Fibroblast of skin of scalp (primary cell): ENCODE measurements around the gene ZNF583. TPM values are rescaled to one million over a fixed set of nuclear protein-coding genes. Genes with fewer than 3 reads are reported as not detected.

Experiments used
- DNase-seq: peaks from one replicate; pipeline ENCODE4 v3.0.0-alpha.2; 2013
- polyA plus RNA-seq, 2 experiments: library from polyadenylated mRNA; unstranded; fragments of 120-200 nt; gene quantifications; one replicate each; pipeline ENCODE4 v1.2.1, GENCODE V29; 2013; ENCODE audit not compliant: insufficient read length in 2 of 2

ZNF583 gene
- 4.3 TPM for polyA plus RNA-seq (2013, experiment 1 of 2; ENCODE audit: insufficient read length)
- polyA plus RNA-seq (2013, experiment 2 of 2; ENCODE audit: insufficient read length), result 4.5 TPM

- DNase-seq, result peak; percentile 96
Measured at GRCh38 chr19:56403764-56404704, at the start of gene ZNF583. Gene ZNF583, plus strand, starts transcription at chr19:56404332. Its CDS starts 2,783 bp downstream, at chr19:56407115.

DNA sequence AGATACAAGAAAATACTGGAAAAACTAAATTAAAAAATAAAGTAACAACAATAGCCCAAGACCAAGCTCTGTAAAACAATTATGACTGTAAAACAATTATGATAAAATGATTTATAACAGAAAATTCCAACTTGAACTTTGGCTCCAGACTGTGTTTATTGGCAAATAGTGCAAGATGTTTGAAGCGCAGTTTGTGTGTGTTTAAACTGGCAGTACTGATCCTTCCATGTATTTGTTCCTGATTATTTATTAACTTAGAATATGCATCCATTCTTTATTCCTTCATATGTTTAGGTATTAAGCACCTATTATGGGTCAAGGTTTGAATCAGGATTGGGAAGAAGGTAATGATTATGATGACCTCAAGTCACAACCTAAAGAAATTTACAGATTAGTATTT lies 48.6 kb upstream of the ZNF583 start:
- no peak for DNase-seq

DNA sequence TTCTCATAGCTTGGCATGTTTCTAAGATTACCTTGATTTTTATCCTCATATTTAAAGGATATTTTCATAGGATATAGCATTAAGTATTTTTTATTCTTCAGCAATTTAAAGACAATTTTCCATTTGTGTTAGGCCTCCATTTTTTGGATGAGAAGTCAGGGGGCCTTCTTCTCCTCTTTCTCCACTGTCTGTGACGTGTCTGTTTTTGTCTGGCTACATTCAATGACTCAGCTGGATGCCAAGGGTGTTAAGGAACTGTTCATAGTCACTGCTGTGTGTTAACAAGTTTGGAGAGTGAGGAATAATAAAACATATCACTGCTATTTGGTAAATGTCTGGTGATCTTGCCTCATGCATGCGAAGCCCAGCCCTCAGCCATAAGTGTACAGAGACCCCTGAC lies 47.2 kb upstream of the ZNF583 start:
- DNase-seq, result no peak

DNA sequence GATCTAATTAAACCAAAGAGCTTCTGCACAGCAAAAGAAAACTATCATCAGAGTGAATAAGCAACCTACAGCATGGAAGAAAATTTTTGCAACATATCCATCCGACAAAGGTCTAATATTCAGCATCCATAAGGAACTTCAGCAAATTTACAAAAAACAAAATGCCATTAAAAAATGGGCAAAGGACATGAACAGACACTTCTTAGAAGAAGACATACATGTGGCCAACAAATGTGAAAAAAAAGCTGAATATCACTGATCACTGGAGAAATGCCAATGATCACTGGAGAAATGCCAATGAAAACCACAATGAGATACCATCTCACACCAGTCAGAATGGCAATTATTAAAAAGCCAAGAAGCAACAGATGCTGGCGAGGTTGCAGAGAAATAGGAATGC lies 43.3 kb upstream of the ZNF583 start:
- peak; percentile 6 for DNase-seq

- DNase-seq, result peak; percentile 94
Measured at GRCh38 chr19:56367829-56368711, 36.1 kb upstream of the ZNF583 start.

DNA sequence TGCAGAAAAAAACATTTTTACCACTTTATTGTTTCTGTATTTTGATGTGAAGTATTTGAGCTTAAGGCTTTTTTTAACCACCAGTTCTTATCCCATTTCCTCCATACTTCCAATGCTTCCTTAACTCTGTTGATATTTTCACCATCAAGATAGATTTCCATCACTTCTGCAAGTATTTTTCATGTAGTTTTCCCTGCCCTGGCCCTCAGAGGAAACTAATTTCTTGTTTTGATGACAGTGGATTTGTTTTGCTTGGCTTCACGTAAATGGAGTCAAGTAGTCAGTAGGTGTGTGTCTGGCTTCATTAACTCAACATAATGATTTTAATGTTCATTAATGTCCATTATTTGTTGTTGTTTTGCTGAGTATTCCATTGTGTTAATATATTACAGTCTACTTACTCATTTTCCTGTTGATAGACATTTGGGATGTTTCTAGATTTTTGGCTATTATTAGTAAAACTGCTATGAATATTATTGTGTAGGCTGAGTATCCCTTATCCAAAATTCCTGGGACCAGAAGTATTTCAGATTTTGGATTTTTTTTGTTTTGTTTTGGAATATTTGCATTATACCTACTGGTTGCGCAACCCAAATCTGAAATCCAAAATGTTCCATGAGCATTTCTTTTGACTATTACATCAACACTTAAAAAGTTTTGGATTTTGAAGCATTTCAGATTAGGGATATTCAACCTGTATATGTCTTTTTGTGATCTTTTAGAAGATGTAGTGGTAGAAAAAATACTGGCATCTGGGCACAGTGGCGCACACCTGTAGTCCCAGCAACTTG lies 34.1 kb upstream of the ZNF583 start:
- DNase-seq, result no peak

DNA sequence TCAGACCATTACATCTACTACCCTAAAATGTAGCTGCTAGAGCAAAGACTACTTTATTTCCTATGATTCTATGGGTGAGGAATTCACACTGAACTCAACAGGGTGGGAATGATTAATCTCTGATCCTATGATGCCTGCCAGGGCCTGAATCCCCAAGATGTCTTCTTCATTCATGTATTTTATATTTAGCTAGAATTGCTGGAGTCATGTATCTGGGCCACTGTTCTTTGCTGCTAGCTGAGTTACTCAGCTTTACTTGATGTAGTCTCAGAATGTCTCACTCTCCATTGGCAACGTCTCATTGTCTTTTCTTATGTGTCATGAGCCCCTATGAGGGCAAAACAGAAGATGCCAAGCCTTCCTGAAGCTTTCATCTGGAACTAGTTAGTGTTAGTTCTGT lies 31.9 kb upstream of the ZNF583 start:
- DNase-seq, result no peak

GRCh38 chr19:56377105-56377924 lies 26.8 kb upstream of the ZNF583 start:
- peak; percentile 27 for DNase-seq

GRCh38 chr19:56383826-56384605 lies 20.1 kb upstream of the ZNF583 start:
- DNase-seq, result peak; percentile 22

DNA sequence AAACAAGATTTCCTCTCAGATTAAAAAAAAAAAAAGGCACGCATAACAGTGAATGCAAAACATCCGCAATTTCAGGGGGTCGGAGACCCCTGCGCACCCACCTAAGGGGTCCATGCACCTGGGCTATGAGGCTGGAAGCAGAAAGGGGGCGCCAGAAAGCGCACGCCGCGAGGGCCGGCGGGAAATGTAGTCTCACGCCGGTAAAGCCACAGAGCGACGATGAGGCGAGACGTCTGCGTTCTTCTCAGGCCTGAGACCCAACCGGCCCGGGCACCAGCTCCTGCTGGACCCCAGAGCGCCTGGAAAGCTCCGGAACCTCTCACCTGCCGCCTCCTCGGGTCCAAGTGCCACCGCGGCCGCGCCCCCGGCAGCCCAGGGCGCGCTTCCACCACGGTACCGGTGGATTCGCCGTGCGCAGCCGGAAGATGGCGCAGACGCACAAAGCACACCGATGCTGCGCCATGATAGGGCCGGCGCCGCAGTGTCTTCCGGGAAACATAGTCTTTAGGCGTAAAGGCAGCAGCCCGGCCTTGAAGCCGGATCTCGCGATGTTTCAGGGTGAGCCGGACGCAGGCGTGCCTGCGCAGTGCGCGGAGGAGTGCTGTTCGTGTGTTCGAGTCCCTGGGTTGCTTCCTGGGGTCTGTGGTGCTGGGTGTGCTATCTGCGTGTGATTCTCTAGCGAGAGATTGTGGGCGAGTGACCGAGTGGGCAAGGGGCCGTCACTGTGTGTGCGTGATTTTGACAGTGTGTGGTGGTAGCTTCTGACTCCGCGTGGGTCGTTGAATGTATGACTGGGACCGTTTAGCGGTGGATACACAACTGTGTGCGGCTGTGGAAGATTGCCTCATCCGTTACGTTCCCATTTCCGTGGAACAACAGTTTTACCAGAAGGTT lies 10.8 kb upstream of the ZNF583 start, which contains the start of gene ZNF582:
TSS of gene ZNF582 (minus strand) at position 416 of the 894 bp plus-strand sequence. CDS start 1,782 bp downstream, outside the sequence.
- peak; percentile 98 for DNase-seq

- DNase-seq, result no peak
Measured at GRCh38 chr19:56398809-56399208, 5.3 kb upstream of the ZNF583 start.

- DNase-seq, result no peak
Measured at GRCh38 chr19:56400485-56400884, 3.6 kb upstream of the ZNF583 start.

GRCh38 chr19:56403261-56403660 lies 871 bp upstream of the ZNF583 start:
- DNase-seq, result no peak

DNA sequence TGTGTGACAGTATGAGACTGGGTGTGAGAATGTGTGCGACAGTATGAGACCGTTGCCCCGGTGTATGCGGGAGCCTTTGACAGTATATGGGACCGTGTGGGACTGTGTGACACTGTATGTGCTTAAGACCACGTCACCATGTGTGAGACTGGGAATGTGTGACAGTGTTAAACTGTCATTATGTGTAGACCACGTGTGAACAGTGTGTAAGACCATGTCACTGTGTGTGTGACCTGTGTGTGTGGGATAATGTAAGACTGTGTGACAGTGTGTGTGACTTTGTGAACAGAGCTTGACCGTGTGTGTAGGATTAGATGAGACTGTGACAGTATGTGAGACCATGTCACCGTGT lies 549 bp downstream of the ZNF583 start:
- DNase-seq, result no peak

GRCh38 chr19:56405062-56405461 lies 930 bp downstream of the ZNF583 start:
- DNase-seq, result no peak

DNA sequence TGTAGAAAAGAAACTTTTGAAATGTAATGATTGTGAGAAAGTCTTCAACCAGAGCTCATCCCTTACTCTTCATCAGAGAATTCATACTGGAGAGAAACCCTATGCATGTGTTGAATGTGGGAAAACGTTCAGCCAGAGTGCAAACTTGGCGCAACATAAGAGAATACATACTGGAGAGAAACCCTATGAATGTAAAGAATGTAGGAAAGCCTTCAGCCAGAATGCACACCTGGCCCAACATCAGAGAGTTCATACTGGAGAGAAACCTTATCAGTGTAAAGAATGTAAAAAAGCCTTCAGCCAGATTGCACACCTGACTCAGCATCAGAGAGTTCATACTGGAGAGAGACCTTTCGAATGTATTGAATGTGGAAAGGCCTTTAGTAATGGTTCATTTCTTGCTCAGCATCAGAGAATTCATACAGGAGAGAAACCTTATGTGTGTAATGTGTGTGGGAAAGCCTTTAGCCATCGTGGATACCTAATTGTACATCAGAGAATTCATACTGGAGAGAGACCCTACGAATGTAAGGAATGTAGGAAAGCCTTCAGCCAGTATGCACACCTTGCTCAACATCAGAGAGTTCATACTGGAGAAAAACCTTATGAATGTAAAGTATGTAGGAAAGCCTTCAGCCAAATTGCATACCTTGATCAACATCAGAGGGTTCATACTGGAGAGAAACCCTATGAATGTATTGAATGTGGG lies 19.3 kb downstream of the ZNF583 start:
- DNase-seq, result no peak

DNA sequence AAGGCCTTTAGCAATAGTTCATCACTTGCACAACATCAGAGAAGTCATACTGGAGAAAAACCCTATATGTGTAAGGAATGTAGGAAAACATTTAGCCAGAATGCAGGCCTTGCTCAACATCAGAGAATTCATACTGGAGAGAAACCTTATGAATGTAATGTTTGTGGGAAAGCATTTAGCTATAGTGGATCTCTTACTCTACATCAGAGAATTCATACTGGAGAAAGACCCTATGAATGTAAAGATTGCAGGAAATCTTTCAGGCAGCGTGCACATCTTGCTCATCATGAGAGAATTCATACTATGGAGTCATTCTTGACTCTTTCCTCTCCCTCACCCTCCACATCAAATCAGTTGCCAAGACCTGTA lies 19.8 kb downstream of the ZNF583 start:
- DNase-seq, result no peak

DNA sequence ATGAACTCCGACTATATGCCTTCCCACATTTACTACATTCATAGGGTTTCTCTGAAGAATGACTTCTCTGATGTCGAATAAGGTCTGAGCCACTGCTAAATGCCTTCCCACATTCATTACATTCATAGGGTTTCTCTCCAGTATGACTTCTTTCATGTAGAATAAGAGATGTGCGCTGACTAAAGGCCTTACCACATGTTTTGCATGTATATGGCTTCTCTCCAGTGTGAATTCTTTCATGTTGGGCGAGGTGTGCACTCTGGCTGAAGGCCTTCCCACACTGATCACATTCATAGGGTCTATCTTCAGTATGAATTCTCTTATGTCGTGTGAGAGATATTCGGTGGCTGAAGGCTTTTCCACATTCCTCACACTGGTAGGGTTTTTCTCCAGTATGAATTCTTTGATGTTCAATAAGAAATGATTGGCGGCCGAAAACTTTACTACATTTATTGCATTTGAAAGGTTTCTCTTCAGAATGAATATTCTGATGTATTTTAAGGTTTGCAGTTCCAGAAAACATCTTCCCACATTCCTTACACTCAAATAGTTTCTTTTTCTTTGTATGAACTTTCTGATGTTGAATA lies 37.2 kb downstream of the ZNF583 start:
- DNase-seq, result no peak
